Stimulated activated naive CD8-positive, alpha-beta T cell treated with anti-CD3 and anti-CD28 coated beads, Interleukin-15, Interleukin-2, amounts not matched to agents 100 ng/mL and 50 ng/mL, for 24 hours (primary cell): ENCODE measurements around the gene HGS.

ENCODE experiments used
- H3K27ac Mint-ChIP-seq: one replicate; pipeline ENCODE4 v1.8.0; 2021; ENCODE audit warnings: mild to moderate bottlenecking, mixed read lengths
- H3K27me3 Mint-ChIP-seq: one replicate; pipeline ENCODE4 v1.8.0; 2021; ENCODE audit warnings: mixed read lengths
- H3K36me3 Mint-ChIP-seq: one replicate; pipeline ENCODE4 v1.8.0; 2021; ENCODE audit warnings: low read depth, mixed read lengths
- H3K4me1 Mint-ChIP-seq: one replicate; pipeline ENCODE4 v1.8.0; 2021; ENCODE audit warnings: low read depth, mixed read lengths
- H3K4me3 Mint-ChIP-seq: one replicate; pipeline ENCODE4 v1.8.0; 2021; ENCODE audit warnings: mild to moderate bottlenecking, mixed read lengths
- H3K9me3 Mint-ChIP-seq: one replicate; pipeline ENCODE4 v1.8.0; 2021; ENCODE audit warnings: mixed read lengths

HGS gene

DNA sequence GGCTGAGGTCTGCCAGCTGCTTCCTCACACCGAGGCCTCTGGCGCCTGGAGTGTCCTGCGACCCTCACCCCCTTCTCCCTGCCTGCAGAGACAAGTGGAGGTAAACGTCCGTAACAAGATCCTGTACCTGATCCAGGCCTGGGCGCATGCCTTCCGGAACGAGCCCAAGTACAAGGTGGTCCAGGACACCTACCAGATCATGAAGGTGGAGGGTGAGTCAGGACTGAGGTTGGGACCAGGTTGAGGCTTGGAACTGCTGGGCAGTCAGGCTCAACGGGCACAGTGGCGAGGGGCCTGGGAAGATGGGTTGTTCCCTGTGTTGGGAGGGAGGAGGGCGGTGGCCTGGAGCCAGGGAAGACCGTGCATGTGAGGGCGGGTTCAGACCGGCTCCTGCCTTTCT lies 4.8 kb downstream of the HGS start:
- no peak overlapping the region for H3K27ac Mint-ChIP-seq
- H3K4me1 Mint-ChIP-seq, result peaks cover 24% of the 10 kb centered on the region
- no peaks in the 10 kb centered on the region for H3K9me3 Mint-ChIP-seq
- no peak overlapping the region for H3K4me3 Mint-ChIP-seq
- H3K36me3 Mint-ChIP-seq, result peaks cover 59% of the 10 kb centered on the region
- H3K27me3 Mint-ChIP-seq, result no peaks in the 10 kb centered on the region

DNA sequence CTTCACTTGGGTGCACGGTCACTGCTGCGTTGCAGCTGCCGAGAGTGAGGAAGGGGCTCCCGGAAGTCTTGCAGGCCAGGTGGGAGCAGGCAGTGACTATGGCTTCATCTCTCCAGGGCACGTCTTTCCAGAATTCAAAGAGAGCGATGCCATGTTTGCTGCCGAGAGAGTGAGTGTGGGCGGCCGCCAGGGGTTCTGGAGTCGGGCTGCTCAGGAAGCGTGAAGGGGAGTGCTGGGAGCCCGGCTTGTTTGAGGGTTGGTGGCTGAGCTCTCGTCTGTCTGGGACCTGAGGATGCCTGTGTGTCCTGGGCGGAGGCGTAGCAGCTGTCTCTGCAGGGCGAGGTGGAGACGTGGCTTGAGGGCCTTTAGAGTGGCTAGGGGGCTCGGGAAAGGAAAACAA lies 6.3 kb downstream of the HGS start:
- H3K9me3 Mint-ChIP-seq, result no peaks in the 10 kb centered on the region
- peaks cover 13% of the 10 kb centered on the region for H3K4me1 Mint-ChIP-seq
- no peak overlapping the region for H3K4me3 Mint-ChIP-seq
- no peak overlapping the region for H3K27ac Mint-ChIP-seq
- peaks cover 52% of the 10 kb centered on the region for H3K36me3 Mint-ChIP-seq
- no peaks in the 10 kb centered on the region for H3K27me3 Mint-ChIP-seq

DNA sequence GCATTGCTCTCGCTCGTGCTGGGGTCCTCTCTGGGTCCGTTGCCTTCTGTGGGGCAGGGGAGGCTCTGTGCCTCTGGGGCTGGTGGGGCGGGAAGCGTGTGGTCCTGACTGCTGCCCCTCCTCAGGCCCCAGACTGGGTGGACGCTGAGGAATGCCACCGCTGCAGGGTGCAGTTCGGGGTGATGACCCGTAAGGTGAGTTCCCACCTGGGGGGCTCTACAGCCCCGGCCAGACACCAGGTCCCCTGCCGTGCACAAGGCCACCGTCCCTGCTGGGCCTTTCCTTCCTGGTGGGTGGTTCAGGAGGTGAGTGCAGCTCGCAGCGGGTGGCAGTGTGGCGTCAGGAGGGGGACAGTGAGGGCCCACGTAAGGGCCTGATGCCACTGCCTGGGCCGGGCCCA lies 6.7 kb downstream of the HGS start:
- H3K4me3 Mint-ChIP-seq, result no peak overlapping the region
- H3K9me3 Mint-ChIP-seq, result no peaks in the 10 kb centered on the region
- H3K27ac Mint-ChIP-seq, result no peak overlapping the region
- H3K4me1 Mint-ChIP-seq, result peaks cover 8% of the 10 kb centered on the region
- peaks cover 48% of the 10 kb centered on the region for H3K36me3 Mint-ChIP-seq
- no peaks in the 10 kb centered on the region for H3K27me3 Mint-ChIP-seq

DNA sequence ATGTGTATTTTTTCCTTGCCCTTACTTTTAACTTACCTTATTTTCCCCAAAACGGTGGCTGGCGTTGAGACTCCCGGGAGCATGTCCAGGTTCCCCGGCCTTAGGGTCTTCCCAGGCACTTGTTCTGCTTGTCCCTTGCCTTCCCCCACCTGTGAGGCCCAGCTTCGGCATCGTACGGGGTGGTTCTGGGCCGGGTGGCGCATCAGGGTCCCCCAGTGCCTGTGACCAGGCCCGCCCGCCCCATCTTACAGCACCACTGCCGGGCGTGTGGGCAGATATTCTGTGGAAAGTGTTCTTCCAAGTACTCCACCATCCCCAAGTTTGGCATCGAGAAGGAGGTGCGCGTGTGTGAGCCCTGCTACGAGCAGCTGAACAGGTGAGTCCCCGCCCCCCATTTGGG lies 7.4 kb downstream of the HGS start:
- Mint-ChIP-seq H3K4me3 (no peak overlapping the region), H3K9me3 (no peaks in the 10 kb centered on the region), H3K4me1 (peaks cover 5% of the 10 kb centered on the region), H3K27ac (no peak overlapping the region), H3K27me3 (no peaks in the 10 kb centered on the region), H3K36me3 (peaks cover 43% of the 10 kb centered on the region)

DNA sequence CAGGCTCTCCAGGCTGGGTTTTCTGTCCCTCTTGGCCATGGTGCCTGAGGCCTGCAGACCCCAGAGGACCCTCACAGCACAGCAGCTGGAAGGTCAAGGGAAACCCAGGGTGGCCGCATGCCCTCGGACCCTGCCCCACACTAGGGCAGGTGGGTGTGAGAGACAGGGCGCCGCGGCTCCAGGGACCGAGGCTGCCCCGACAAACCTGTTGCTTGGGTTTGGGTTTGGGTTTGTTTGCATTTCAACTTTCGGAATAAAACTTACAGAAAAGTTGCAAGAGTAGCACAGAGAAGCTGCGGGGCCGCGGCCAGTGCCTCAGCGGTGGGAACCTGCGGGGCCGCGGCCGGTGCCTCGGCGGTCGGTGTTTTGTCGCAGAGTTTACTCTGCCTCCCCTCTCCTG lies 7.8 kb downstream of the HGS start:
- Mint-ChIP-seq H3K27me3 (no peaks in the 10 kb centered on the region), H3K4me3 (no peak overlapping the region), H3K9me3 (no peaks in the 10 kb centered on the region), H3K36me3 (peaks cover 40% of the 10 kb centered on the region), H3K27ac (no peak overlapping the region), H3K4me1 (peaks cover 5% of the 10 kb centered on the region)

DNA sequence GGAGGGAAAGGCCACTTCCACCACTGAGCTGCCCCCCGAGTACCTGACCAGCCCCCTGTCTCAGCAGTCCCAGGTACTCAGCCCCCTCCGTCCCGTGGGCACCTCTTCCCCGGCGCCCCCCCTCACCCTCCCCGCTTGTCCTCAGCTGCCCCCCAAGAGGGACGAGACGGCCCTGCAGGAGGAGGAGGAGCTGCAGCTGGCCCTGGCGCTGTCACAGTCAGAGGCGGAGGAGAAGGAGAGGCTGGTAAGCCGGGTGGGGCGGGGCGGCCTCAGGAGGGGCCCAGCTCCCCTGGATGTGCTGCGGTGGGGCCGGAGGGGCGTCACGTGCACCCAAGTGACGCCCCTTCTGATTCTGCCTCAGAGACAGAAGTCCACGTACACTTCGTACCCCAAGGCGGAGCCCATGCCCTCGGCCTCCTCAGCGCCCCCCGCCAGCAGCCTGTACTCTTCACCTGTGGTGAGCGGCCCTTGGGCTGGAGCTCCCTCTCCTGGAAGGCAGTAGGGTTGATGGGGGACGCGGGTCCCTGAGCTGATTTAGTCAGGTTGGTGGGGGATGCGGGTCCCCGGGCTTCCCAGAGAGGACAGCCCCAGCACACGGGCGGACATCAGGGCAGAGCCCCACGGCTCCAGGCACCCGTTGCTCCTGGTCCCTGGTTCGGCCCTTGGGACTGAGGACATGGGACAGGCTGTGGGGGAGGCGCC lies 9.8 kb downstream of the HGS start:
- H3K9me3 Mint-ChIP-seq, result no peaks in the 10 kb centered on the region
- no peaks in the 10 kb centered on the region for H3K27me3 Mint-ChIP-seq
- H3K36me3 Mint-ChIP-seq, result peaks cover 50% of the 10 kb centered on the region
- H3K27ac Mint-ChIP-seq, result no peak overlapping the region
- H3K4me1 Mint-ChIP-seq, result no peaks in the 10 kb centered on the region
- H3K4me3 Mint-ChIP-seq, result no peak overlapping the region

DNA sequence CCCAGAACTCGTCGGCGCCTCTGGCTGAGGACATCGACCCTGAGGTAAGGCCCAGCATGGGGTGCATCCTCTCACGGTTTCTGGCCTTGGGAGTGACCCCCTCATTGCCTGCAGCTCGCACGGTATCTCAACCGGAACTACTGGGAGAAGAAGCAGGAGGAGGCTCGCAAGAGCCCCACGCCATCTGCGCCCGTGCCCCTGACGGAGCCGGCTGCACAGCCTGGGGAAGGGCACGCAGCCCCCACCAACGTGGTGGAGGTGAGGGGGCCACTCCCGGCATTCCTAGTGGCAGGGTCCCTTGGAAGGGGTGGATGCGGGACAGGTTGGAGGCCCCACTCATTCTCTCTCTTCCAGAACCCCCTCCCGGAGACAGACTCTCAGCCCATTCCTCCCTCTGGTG lies 11.0 kb downstream of the HGS start:
- Mint-ChIP-seq H3K27ac (no peak overlapping the region), H3K9me3 (no peaks in the 10 kb centered on the region), H3K4me3 (no peak overlapping the region), H3K36me3 (peaks cover 47% of the 10 kb centered on the region), H3K4me1 (no peaks in the 10 kb centered on the region), H3K27me3 (no peaks in the 10 kb centered on the region)

DNA sequence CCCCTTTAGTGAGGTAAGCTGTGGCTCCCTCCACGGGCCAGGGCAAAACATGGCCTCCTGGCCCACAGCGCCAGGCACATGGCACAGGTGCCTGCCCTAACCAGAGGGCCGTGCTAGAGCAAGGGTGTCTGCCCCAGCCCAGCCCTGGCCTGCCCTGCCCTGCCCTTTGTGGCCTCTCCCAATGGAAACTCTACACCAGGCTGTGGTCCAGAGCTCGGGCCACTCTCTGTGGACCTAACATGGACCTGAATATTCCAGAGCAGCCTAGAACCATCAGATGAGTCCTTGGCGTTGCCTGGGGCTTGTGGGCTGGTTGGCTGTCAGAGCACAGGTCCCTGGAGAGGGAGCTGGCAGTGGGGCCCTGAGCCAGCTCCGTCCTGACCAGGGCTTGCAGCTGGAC lies 11.4 kb downstream of the HGS start:
- no peak overlapping the region for H3K4me3 Mint-ChIP-seq
- H3K4me1 Mint-ChIP-seq, result no peaks in the 10 kb centered on the region
- peaks cover 43% of the 10 kb centered on the region for H3K36me3 Mint-ChIP-seq
- H3K27me3 Mint-ChIP-seq, result no peaks in the 10 kb centered on the region
- H3K27ac Mint-ChIP-seq, result no peak overlapping the region
- no peaks in the 10 kb centered on the region for H3K9me3 Mint-ChIP-seq

DNA sequence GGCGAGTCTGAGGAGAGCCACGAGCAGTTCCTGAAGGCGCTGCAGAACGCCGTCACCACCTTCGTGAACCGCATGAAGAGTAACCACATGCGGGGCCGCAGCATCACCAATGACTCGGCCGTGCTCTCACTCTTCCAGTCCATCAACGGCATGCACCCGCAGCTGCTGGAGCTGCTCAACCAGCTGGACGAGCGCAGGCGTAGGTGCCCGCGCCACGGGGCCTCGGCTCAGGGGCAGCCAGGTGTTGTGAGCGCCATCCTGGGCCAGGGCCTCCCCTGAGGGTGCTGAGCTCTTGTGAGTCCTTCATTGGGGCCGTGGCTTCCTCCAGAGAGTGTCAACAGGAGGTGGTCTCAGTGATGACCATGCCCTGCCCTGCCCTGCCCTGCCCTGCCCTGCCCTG lies 12.0 kb downstream of the HGS start:
- H3K4me1 Mint-ChIP-seq, result peaks cover 2% of the 10 kb centered on the region
- H3K27ac Mint-ChIP-seq, result no peak overlapping the region
- peaks cover 45% of the 10 kb centered on the region for H3K36me3 Mint-ChIP-seq
- H3K9me3 Mint-ChIP-seq, result no peaks in the 10 kb centered on the region
- no peaks in the 10 kb centered on the region for H3K27me3 Mint-ChIP-seq
- no peak overlapping the region for H3K4me3 Mint-ChIP-seq

DNA sequence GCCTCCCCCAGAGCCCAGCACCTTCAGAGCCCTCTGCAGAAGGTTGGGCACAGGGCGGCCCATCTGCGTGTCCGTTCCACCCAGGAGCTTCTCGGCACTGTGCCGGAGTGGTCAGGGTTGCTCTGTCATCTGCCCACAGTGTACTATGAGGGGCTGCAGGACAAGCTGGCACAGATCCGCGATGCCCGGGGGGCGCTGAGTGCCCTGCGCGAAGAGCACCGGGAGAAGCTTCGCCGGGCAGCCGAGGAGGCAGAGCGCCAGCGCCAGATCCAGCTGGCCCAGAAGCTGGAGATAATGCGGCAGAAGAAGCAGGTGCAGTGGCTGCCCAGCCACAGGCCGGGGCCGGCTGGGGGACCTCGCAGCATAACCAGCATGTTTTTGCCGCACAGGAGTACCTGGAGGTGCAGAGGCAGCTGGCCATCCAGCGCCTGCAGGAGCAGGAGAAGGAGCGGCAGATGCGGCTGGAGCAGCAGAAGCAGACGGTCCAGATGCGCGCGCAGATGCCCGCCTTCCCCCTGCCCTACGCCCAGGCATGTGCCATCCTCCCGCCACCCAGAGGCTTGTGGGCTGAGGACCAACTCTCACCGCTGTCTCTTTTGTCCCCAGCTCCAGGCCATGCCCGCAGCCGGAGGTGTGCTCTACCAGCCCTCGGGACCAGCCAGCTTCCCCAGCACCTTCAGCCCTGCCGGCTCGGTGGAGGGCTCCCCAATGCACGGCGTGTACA lies 12.6 kb downstream of the HGS start:
- Mint-ChIP-seq H3K36me3 (peaks cover 46% of the 10 kb centered on the region), H3K27ac (no peak overlapping the region), H3K4me3 (no peak overlapping the region), H3K4me1 (peaks cover 8% of the 10 kb centered on the region), H3K9me3 (no peaks in the 10 kb centered on the region), H3K27me3 (no peaks in the 10 kb centered on the region)

DNA sequence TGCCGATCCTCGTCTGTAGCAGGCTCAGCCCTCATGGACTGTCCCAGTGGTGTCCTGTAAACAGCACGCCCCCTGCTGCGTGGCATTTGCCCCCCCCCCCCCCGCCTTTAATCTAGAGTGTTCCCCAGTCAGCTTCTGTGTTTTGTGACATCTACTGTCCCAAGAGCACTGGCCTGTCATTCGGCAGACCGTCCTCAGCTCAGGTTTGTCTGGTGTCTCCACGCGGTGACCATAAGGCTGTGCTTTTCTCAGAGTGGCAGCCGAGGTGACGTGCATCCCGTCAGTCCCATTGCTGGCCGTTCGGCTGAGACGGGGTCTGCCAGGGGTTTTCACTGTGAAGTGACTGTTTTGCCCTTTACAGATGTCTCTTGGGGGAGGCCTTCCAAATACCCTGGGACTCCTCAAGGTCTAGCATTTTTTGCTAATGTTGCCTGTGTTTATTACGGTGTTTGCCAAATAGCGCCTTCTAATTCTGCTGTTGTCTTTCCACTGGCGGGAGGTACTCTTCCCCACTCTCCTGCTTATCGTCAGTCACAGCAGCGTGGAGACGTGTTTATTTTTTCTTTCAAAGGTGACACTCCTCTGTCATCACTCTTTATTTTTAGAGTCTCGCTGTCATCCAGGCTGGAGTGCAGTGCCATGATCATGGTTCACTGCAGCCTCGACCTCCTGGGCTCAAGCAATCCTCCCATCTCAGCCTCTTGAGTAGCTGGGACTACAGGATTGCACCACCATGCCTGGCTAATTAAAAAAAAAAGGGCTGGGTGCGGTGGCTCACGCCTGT lies 13.6 kb downstream of the HGS start:
- Mint-ChIP-seq H3K36me3 (peaks cover 41% of the 10 kb centered on the region), H3K27ac (no peak overlapping the region), H3K27me3 (no peaks in the 10 kb centered on the region), H3K4me3 (no peak overlapping the region), H3K4me1 (peaks cover 17% of the 10 kb centered on the region), H3K9me3 (no peaks in the 10 kb centered on the region)

DNA sequence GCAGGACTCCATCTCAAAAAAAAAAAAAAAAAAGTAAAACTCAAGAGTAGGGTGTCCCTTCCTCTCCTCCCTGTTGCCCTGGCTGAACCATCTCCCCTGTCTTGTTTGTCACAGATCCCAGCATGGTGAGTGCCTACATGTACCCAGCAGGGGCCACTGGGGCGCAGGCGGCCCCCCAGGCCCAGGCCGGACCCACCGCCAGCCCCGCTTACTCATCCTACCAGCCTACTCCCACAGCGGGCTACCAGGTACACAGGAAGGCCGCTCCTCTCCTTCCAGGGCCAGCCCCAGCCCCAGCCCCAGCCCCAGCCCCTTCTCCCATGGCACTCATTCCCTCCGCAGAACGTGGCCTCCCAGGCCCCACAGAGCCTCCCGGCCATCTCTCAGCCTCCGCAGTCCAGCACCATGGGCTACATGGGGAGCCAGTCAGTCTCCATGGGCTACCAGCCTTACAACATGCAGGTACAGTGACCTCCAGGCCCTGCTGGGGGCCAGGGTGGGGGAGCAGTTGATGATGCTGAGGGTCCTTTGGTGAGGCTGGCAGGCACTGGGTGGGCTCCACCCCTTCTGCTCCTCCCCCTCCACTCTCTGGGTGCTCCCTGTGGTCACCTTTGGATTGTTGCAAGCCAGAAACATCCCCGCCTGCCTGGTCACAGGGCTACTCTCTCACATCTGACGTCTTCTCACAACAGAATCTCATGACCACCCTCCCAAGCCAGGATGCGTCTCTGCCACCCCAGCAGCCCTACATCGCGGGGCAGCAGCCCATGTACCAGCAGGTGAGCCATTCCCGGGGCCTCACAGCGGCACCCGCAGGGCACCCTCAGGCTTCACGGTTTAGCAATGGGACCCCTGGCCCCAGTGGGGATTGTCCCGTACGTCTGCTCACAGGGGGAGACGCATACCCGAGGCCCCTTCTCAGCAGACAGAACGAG lies 16.8 kb downstream of the HGS start:
- H3K9me3 Mint-ChIP-seq, result no peaks in the 10 kb centered on the region
- H3K36me3 Mint-ChIP-seq, result peaks cover 56% of the 10 kb centered on the region
- no peaks in the 10 kb centered on the region for H3K27me3 Mint-ChIP-seq
- H3K27ac Mint-ChIP-seq, result peak overlapping the region; percentile 63
- H3K4me1 Mint-ChIP-seq, result peaks cover 31% of the 10 kb centered on the region
- peak overlapping the region; percentile 95 for H3K4me3 Mint-ChIP-seq

DNA sequence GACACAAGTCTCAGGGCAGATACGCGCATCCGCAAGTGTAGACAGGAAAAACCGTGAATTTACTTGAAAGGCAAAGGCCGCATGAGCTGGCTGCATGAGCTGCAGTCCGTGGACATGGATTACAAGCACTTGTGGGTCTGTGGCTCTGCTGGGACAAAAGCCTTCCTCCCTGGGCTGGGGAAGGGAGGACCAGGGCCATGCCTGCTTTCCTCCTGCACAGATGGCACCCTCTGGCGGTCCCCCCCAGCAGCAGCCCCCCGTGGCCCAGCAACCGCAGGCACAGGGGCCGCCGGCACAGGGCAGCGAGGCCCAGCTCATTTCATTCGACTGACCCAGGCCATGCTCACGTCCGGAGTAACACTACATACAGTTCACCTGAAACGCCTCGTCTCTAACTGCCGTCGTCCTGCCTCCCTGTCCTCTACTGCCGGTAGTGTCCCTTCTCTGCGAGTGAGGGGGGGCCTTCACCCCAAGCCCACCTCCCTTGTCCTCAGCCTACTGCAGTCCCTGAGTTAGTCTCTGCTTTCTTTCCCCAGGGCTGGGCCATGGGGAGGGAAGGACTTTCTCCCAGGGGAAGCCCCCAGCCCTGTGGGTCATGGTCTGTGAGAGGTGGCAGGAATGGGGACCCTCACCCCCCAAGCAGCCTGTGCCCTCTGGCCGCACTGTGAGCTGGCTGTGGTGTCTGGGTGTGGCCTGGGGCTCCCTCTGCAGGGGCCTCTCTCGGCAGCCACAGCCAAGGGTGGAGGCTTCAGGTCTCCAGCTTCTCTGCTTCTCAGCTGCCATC lies 17.7 kb downstream of the HGS start:
- peak overlapping the region; percentile 92 for H3K27ac Mint-ChIP-seq
- H3K27me3 Mint-ChIP-seq, result no peaks in the 10 kb centered on the region
- peak overlapping the region; percentile 95 for H3K4me3 Mint-ChIP-seq
- no peaks in the 10 kb centered on the region for H3K9me3 Mint-ChIP-seq
- peaks cover 39% of the 10 kb centered on the region for H3K4me1 Mint-ChIP-seq
- H3K36me3 Mint-ChIP-seq, result peaks cover 65% of the 10 kb centered on the region
